Articular chondrocyte of knee joint (primary cell): Measurements from ENCODE around the gene WFDC13. TPM values are rescaled to one million over a fixed set of nuclear protein-coding genes. Genes with fewer than 3 reads are reported as not detected.

Experiments
- small RNA-seq: library from RNA; depleted of rRNA; stranded (forward); fragments of <200 nt; gene quantifications from one replicate; pipeline ENCODE3, GENCODE V24; 2012
- total RNA-seq: library from RNA; depleted of rRNA; stranded (reverse); fragments of >200 nt; gene quantifications from 2 replicates; pipeline ENCODE4 v1.2.3, GENCODE V29; 2012

The WFDC13 gene
- total RNA-seq: not detected in 2 replicates

GRCh38 chr20:45701873-45702272 lies at the start of gene WFDC13:
Gene WFDC13 (plus strand): TSS chr20:45702038. CDS start chr20:45702124, 86 bp downstream.

GRCh38 chr20:45670139-45670538 lies 31.7 kb upstream of the WFDC13 start, which contains the start of gene WFDC11:
Gene WFDC11 (minus strand): TSS chr20:45670239. CDS start chr20:45650600, 19,639 bp downstream.

GRCh38 chr20:45704969-45705637 lies 3.3 kb downstream of the WFDC13 start, which contains the start of gene WFDC10B:
Gene WFDC10B (minus strand): TSS chr20:45705019. CDS start chr20:45685992, 19,027 bp downstream.

GRCh38 chr20:45722047-45722446 lies 20.2 kb downstream of the WFDC13 start, which contains the start of gene SPINT4:
Gene SPINT4 (plus strand): TSS chr20:45722347. CDS start chr20:45722368, 21 bp downstream.

Small RNA genes within 50 kb of the gene (small RNA-seq; reads per million reads assigned to genes)
- gene MIR3617 (1.9 reads per million, percentile 70 among the genes with 10 or more reads in this experiment), gene SPINT5P (not detected)

Other genes starting within 250 kb of the WFDC13 start
- gene WFDC2, start 232.3 kb upstream of the WFDC13 start, total RNA-seq: 0.22 and 0.65 TPM in 2 replicates
- not detected in 2 replicates for gene SPINT3, start 186.4 kb upstream of the WFDC13 start, total RNA-seq
- gene WFDC6, start 162.6 kb upstream of the WFDC13 start, total RNA-seq: not detected in 2 replicates
- gene EPPIN, start 154.6 kb upstream of the WFDC13 start, total RNA-seq: not detected in 2 replicates
- not detected in 2 replicates for gene WFDC8, start 122.8 kb upstream of the WFDC13 start, total RNA-seq
- gene WFDC10A, start 72.3 kb upstream of the WFDC13 start, total RNA-seq: not detected in 2 replicates
- gene WFDC9, start 70.8 kb upstream of the WFDC13 start, total RNA-seq: not detected in 2 replicates
- gene WFDC11, start 31.8 kb upstream of the WFDC13 start, total RNA-seq: not detected in 2 replicates
- gene WFDC10B, start 3.0 kb downstream of the WFDC13 start, total RNA-seq: not detected in 2 replicates
- gene SPINT4, start 20.3 kb downstream of the WFDC13 start, total RNA-seq: not detected in 2 replicates
- 0.76 and 1.4 TPM in 2 replicates for gene WFDC3, start 89.8 kb downstream of the WFDC13 start, total RNA-seq
- gene DNTTIP1, start 89.9 kb downstream of the WFDC13 start, total RNA-seq: 20.6 and 22.6 TPM in 2 replicates
- gene UBE2C, start 110.6 kb downstream of the WFDC13 start, total RNA-seq: 17.1 and 17.3 TPM in 2 replicates
- gene TNNC2, start 125.3 kb downstream of the WFDC13 start, total RNA-seq: 0.39 and 1.4 TPM in 2 replicates
- 105 TPM in 2 replicates for gene SNX21, start 131.8 kb downstream of the WFDC13 start, total RNA-seq
- 25.4 and 25.5 TPM in 2 replicates for gene ACOT8, start 155.4 kb downstream of the WFDC13 start, total RNA-seq
- 7.2 and 9.6 TPM in 2 replicates for gene ZSWIM3, start 155.6 kb downstream of the WFDC13 start, total RNA-seq
- gene ZSWIM1, start 179.2 kb downstream of the WFDC13 start, total RNA-seq: 8.4 and 9.6 TPM in 2 replicates
- 0.76 and 1.6 TPM in 2 replicates for gene SPATA25, start 185.6 kb downstream of the WFDC13 start, total RNA-seq
- gene NEURL2, start 189.2 kb downstream of the WFDC13 start, total RNA-seq: 2.7 and 4.8 TPM in 2 replicates
- gene CTSA, start 189.3 kb downstream of the WFDC13 start, total RNA-seq: 116 and 145 TPM in 2 replicates
- 17.5 and 18.3 TPM in 2 replicates for gene PLTP, start 210.1 kb downstream of the WFDC13 start, total RNA-seq
- 11.6 and 14.0 TPM in 2 replicates for gene PCIF1, start 232.6 kb downstream of the WFDC13 start, total RNA-seq